Amniotic stem cell (primary cell): ENCODE results near the gene MAP4K4.
"Not testable (repeated sequence)": the region's sequence is repeated elsewhere in the genome, so short reads cannot be mapped to it uniquely, and the experiment has no call there.

ENCODE experiments used
- DNase-seq: peaks from one replicate; lab custom pipeline; 2025; lab: John Stamatoyannopoulos, UW

MAP4K4 gene

DNA sequence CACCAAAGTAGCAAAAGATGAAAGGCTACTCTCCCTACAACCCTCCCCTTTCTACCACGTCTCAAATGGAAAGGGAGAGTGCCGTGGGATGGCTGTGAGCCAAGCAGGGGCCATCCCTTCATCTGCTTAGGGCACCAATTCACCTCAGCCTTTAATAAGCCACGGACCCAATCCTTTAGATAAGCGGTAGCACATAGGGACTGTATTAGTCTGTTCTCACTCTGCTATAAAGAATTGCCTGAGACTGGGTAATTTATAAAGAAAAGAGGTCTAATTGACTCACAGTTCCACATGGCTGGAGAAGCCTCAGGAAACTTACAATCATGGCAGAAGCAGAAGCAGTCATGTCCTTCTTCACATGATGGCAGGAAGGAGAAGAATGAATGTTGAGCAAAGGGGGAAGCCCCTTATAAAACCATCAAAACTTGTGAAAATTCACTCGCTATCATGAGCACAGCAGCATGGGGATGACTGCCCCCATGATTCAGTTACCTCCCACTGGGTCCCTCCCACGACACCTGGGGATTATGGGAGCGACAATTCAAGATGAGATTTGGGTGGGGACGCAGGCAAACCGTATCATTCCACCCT, 208.3 kb downstream of the MAP4K4 start:
- no peak for DNase-seq

DNA sequence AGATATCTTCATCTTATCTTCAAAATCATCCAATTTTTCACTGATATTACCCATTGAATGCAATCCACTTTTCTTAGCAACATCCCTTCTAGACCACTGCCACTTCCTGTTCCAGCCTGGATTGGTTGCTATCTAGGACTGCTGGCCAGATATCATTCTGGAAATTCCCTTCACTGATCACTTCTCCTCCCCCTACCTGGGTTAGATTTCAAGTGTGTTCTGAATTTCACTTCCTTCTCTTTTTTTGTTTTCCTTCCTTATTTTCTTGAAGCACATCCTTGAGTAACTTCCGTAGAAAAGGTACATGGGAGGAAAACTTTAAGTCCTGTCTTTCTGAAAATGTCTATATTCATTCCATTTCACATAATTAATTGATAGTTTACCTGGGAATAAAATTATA, 212.3 kb downstream of the MAP4K4 start:
- DNase-seq = no peak

DNA sequence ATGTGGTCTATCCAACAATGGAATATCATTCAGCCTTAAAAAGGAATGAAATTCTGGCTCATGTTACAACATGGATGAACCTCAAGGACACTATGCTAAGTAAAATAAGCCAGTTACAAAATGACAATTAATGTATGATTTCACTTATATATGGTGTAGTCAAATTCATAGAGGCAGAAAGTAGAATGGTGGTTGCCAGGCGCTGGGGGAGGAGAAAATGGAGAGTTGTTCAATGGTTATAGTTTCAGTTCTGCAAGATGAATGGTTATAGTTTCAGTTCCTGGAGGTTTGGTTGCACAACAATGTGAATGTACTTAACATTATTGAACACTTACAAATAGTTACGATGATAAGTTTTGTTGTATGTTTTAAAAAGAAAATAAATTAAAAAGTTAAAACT, 215.0 kb downstream of the MAP4K4 start:
- DNase-seq = no peak

- no peak for DNase-seq
Measured at GRCh38 chr2:101921319-101921952, 223.9 kb downstream of the MAP4K4 start.

DNA sequence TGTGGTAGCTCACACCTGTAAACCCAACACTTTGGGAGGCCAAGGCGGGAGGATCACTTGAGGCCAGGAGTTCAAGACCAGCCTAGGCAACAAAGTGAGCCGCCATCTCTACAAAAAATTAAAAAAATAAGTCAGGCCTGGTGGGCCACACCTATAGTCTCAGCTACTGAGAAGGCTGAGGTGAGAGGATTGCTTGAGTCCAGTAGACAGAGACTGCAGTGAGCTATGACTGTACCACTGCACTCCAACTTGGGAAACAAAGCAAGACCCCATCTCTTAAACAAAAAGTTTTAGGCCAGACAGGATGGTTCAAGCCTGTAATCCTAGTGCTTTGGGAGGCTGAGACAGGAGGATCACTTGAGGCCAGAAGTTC, 224.4 kb downstream of the MAP4K4 start:
- no peak for DNase-seq

DNA sequence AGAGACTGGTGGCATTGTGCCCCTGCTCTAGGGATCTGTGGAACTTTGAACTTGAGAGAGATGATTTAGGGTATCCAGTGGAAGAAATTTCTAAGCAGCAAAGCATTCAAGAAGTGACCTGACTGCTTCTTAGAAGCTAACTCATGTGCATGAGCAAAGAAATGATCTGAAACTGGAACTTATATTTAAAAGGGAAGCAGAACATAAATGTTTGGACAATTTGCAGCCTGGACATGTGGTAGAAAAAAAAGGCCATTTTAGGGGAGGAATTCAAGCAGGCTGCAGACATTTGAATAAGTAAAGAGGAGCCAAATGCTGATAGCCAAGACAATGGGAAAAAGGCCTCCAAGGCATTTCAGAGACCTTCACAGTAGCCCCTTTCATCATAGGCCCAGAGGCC, 226.8 kb downstream of the MAP4K4 start:
- DNase-seq = not testable (repeated sequence)

- DNase-seq = no peak
Measured at GRCh38 chr2:101930019-101930418, 232.5 kb downstream of the MAP4K4 start.

DNA sequence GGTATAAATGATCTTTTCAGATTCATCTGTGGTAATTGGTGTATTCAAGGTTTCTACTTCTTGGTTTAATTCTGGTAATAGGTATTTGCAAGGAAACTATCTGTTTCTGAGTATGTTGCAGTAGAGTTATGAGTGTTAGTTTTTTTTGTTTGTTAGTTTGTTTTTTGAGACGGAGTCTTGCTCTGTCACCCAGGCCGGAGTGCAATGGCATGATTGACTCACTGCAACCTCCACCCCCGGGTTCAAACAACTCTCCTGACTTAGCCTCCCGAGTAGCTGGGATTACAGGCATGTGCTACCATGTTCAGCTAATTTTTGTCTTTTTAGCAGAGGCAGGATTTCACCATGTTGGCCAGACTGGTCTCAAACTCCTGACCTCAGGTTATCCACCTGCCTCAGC, 233.3 kb downstream of the MAP4K4 start:
- DNase-seq = no peak

- DNase-seq = no peak
Measured at GRCh38 chr2:101931402-101931801, 233.9 kb downstream of the MAP4K4 start.

DNA sequence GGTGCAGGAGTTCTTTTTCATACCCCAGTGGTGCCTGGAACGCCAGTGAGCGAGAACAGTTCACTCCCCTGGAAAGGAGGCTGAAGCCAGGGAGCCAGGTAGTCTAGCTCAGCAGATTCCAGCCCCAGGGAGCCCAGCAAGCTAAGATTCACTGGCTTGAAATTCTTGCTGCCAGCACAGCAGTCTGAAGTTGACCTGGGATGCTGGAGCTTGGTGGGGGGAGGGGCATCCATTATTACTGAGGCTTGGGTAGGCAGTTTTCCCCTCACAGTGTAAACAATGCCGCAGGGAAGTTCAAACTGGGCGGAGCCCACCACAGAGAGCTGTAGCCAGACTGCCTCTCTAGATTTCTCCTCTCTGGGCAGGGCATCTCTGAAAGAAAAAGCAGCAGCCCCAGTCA, 238.3 kb downstream of the MAP4K4 start:
- not testable (repeated sequence) for DNase-seq

DNA sequence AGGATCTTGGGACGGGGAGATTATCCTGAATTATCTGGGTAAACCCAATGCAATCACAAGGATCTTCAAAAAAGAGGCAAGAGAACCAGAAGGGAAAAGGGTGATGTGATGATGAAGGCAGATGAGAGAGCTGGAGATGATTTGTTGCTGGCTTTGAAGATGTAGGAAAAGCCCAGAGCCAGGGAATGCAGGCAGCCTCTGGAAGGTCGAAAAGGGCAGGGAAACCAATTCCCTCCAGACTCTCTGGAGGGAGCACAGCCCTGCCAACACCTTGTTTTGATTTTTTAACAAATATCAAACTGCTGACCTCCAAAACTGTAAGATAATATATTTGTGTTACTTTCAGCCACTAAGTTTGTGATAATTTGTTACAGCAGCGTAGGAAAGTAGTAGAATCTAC, 245.3 kb downstream of the MAP4K4 start:
- DNase-seq = no peak
